ENCODE measurements around the gene SERPINB5. TPM values are rescaled to one million over a fixed set of nuclear protein-coding genes. Genes with fewer than 3 reads are reported as not detected.
"Not testable (repeated sequence)": the region's sequence is repeated elsewhere in the genome, so short reads cannot be mapped to it uniquely, and the experiment has no call there.

The SERPINB5 gene, protein sequence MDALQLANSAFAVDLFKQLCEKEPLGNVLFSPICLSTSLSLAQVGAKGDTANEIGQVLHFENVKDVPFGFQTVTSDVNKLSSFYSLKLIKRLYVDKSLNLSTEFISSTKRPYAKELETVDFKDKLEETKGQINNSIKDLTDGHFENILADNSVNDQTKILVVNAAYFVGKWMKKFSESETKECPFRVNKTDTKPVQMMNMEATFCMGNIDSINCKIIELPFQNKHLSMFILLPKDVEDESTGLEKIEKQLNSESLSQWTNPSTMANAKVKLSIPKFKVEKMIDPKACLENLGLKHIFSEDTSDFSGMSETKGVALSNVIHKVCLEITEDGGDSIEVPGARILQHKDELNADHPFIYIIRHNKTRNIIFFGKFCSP
- total RNA-seq: not detected

DNA sequence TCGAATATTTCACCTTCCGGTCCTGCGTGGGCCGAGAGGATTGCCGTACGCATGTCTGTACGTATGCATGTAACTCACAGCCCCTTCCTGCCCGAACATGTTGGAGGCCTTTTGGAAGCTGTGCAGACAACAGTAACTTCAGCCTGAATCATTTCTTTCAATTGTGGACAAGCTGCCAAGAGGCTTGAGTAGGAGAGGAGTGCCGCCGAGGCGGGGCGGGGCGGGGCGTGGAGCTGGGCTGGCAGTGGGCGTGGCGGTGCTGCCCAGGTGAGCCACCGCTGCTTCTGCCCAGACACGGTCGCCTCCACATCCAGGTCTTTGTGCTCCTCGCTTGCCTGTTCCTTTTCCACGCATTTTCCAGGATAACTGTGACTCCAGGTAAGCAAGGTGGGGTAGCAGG, at the start of gene SERPINB5:
TSS of gene SERPINB5 (plus strand) at position 291 of the 400 bp plus-strand sequence. CDS start 7,471 bp downstream, outside the sequence.
- DNase-seq: no peak

DNA sequence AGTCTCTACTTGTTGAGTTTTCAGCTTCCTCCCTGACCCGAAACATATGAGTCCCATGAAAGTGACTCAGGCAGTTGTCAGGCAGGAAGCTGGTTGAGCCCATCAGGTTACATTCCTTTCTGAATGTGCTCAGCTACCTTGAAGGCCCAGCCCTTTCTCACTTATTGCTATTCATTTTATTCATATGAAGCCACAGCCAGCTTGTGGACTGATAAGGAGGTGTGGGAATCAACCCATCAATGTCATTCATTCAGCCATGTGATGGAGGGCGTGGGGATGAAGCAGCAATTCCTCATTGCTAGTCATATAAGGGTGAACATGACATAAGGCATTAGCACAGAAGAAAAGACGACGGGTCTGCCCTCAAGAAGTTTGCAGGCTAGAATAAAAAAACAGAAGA, 49.2 kb upstream of the SERPINB5 start:
- DNase-seq: no peak

DNA sequence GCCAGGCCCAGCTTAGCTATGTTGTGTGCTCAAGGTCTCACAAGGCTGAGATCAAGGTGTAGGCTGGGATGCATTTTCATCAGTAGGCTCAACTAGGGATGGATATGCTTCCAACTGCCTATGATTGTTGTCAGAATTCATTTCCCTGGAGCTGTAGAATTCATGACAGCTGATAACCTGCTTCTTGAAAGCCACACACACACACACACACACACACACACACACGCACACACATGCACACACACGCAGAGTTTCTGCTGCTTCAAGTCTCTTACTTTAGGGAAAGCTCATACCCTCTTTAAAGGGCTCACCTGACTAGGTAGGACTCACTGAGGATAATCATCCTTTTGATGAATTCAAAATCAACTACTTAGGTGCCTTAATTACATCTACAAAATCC, 46.2 kb upstream of the SERPINB5 start:
- no peak for DNase-seq

DNA sequence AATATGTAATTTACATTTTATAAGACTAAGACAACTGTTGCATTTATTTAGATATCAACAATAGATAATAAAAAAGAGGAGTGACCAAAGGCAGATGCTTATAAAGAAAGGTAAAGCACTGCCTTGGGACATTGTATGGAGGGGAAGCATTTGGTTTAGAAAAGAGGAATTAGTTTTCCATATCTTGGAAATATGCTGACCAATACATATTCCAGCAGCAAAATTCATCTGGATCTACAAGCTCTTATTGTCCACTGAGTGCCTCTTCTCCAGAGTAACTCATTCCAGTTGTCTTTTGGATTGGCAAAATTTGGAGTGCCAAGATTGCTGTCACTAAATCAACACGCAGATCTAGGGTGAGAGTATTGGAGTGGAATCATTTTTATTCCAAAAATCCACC, 45.6 kb upstream of the SERPINB5 start:
- DNase-seq: no peak

DNA sequence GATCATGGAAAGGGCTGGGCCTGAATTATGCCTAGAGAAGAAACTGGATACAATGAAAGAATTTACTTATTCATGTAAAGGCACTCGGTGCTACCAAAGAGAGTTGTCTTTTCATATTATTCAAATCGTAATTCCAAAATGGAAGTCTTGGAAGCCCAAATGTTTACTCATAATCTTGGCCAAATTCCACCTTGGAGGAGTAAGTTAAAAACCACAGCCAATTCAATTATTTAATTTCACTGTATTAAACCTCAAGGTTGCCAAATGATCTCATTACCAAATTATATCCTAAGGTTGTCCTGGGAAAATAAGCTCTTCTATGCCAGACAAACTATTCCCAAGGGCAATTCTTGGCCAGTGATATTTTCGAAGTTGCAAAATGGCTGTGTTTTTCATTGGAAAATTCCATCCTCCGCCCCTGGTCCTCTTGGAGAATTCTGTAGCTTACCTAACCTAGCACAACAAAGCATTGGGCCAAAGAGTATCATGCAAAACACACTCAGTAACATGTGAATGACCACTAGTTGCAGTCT, 43.4 kb upstream of the SERPINB5 start:
- DNase-seq: no peak

DNA sequence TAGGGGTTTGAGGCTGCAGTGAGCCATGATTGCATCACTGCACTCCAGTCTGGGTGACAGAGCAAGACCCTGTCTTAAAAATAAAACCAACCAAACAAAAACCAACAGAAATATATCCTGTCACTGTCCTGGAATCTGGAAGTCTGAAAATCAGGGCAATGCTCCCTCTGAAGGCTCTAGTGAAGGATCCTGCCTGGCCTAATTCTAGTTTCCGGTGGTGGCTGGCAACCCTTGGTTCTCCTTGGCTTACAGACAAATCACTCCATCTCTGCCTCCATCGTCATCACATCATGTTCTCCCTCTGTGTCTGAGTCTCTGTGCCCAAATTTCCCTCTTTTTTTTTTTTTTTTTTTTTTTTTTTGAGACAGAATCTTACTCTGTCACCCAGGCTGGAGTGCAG, 38.6 kb upstream of the SERPINB5 start:
- no peak for DNase-seq

DNA sequence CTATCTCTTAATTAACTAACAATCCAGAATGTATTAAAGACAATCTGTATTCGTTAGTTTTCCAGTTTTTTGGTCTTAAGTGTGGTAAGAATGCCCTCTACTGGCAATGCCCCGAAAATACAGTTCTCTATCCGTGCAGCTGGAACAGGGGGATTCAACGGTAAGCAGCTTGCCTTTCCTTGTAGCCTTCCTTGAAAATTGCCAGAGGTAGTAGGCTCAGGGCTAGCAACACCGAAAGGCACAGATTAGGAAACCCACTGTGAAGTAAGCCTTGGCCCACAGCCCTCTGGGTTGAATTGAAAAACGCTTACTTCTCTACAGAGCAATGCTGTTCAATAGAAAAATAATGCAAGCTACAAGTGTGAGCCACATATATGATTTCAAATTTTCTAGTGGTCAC, 37.4 kb upstream of the SERPINB5 start:
- peak; percentile 25 for DNase-seq

DNA sequence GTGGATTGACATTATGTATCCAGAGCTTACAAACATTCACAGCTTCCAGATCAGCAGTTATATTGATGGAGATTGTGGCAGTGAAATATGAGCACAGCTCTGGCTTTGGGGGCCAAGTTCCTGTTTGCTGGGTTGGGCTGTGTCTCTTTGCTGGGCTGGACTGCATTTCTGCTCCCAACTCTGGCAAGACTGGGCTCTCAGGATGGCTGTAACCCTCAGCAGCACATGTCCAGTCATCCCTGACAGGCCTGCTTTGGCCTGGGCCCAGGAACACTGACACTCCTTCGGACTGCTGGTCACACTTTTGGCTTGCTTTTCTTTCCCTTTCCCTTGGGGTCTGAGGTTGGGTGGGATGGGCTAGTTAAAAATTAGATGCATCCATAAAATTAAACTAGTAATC, 36.5 kb upstream of the SERPINB5 start:
- no peak for DNase-seq

DNA sequence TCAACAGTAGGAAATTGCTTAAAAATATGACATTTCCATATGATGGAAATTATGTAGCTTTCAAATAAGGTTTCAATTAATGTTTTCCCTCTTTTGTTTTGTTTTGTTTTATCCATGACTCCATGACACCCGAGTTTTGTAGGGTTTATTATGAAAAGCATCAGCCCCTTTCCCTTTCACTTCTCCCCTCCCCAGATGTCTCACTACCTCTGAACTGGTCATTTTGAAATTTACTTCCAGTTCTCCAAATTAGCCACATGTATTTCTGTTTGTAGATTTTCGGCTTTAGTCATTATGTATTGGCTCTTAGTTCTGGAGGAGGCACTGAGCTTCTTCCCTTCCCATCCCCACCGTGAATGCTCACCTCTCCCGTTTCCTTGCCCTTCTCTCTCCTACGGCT, 35.9 kb upstream of the SERPINB5 start:
- no peak for DNase-seq

DNA sequence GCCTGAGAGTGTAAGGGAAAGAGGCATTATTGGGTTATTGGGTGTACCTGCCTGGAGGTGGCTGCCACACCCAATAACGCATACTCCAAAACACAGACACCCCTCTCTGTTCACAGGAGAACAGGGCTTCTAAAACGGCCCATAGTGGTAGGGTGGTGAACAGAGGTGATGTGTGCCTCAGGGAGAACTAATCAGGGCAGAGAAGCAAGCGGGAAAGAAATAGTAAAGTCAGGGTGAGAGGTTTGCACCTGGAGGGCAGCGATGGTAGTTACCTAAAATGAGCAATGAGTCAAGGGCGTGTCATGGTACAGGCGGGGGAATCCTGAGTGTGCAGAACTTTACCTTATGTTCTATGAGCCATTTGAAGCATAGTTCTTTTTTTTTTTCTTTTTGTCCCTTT, 32.9 kb upstream of the SERPINB5 start:
- DNase-seq: no peak

DNA sequence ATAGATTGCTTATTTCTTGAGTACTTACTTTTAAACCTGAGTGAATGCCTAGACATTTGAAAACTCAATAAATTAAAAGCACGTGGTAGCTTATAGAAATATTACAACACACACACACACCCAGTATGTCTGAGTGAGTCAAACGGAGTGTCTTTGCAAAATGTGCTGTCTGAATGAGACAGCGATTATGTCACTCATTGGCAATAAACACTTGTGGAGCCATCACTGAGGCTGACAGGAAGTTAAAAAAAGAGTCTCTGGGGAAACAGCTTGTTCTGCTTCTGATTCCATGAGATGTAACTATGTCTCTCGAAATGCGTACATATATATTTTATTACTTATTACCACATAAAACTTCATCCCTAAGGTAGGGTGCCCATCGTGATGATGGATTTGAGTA, 32.2 kb upstream of the SERPINB5 start:
- no peak for DNase-seq

DNA sequence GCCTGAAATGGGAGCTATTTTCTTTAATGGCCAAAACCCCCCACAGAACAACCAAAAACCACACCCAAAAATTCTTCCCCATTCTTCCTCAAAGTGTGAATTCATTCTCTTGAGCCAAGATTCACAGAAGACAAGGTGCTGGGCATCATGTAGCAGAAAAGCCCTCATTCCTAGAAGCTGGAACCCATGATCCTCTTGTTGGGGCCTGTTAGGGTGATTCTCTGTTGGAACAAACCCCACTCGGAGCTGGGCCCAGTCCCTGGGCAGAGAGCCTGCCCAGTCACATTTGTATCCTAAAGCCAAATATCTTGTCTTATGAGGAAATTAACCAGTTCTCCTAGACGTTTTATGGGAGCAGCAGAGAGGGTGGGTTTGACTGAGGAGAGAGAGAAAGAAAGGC, 31.7 kb upstream of the SERPINB5 start:
- no peak for DNase-seq

DNA sequence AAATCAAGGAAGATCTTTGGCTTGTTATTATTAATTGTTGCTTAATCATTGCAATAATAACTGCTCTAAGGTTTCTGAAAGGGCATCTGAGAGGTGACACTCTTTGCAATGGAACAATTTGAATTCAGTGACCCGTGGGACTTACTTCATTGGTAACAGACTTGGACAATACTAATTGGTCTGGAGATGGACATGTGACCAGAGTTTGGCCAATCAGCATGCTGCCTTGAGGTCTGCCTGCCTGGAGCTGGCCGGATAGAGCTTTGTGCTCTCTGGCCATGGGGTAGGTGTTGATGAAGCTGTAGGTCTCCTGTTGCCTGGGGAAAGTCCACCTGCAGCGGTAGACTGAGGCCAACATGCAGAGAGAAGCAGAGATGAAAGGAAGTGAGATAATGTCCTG, 30.5 kb upstream of the SERPINB5 start:
- no peak for DNase-seq

DNA sequence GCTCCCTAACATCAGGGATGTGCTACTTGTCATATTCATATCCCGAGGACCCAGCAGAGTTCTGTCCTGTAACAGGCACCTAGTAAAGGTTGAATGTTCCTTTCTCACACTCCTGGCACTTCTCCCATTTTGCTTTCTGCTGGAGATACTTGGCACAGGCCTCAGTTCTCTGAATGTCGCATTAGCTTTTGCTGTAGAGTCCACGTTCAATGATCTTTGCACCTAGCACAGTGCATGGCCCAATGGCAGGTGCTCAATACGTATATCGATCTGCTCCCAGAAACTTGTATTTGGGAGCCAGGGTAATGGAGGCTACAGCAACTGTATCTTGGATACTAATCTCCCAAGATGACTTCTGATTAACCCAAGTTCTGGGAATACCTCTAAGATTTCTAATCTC, 29.7 kb upstream of the SERPINB5 start:
- DNase-seq: no peak

DNA sequence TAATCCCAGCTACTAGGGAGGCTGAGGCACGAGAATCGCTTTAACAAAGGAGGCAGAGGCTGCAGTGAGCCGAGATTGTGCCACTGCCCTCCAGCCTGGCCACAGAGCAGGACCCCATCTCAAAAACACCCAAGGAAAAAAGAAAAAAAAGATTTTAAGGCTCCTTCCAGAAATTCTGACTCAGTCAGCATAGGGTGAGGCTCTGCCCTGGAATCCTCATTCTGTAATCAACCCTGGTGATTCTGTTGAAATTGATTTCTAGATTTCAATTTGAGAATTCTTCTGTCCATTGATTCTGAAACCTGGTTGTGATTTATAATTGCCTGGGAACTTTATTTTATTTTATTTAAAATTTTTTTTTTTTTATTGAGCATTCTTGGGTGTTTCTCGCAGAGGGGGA, 27.3 kb upstream of the SERPINB5 start:
- no peak for DNase-seq

DNA sequence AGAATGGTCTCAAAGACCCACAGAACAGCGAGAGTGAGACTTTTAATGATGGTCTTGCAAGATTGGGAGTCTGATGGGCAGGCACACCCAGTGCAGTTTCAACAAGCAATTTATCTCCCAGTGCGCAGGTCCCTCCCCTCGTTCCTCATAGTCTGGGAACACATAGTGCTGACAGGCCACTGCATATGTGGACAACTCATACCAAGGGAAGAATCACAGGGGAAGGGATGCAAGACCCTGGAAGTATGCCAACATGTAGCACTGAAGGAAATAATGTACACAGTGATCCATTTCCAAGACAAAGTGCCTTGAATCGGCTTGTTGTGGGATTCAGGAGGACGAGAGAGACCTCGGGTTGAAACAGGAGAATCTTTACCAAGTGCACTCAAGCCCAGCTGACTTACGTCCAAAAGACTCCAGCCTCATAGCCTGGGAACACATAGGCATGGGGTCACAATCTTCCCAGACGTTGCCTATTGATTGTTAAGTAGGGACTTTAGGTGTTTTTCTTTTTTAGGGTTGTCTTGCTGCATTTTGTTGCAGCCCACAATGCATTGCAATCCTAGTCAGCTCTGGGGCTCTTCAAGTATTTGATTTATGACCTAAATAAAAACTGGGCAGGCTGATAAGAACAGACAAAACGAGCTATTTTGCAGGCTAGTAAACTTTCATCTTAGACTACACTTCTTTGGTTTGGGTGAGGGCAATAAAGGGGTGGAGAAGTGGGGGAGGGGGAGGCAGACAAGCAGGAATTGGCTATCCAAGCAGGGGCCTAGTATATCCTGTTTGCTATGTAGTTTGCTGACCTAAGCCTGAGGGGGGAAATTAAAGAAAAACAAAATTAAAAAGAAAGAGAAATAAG, 24.7 kb upstream of the SERPINB5 start:
- DNase-seq: no peak

DNA sequence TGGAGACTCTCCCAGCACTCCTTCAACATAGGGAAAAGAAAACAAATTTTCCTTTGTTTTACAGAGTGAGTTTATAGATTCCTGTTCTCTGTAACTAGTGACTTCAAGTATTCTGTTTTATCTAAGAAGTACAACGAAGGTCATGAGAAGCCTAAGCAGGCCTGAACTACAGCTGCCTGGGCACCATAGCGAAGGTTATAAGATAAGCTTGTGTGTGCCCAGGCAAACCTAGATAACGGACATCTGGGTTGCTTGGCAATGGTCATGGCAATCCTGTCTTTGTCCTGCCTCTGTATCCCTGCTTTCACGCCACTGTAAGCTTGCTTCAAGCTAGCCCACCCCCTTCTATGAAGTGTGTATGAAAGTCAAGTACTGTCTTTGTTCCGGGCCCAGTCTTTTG, 24.0 kb upstream of the SERPINB5 start:
- not testable (repeated sequence) for DNase-seq

DNA sequence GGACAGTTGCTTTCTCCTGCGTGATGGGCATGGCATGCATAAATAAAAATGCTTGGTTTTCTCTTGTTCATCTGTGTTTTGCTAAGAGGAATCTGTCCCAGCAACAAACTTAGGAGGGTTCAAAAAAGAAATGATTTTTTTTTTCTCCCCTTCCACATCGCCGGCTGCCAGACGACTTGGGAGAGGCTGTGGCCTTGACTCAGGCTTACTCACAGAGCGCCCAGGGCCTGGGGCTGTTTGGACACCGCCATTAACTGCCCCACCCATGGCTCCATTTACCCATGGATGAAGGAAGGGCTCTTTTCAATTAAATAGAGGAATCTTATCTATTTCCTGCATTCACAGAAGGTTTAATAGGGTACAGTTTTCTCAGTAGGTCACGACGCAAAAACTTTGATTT, 22.3 kb upstream of the SERPINB5 start:
- DNase-seq: no peak

DNA sequence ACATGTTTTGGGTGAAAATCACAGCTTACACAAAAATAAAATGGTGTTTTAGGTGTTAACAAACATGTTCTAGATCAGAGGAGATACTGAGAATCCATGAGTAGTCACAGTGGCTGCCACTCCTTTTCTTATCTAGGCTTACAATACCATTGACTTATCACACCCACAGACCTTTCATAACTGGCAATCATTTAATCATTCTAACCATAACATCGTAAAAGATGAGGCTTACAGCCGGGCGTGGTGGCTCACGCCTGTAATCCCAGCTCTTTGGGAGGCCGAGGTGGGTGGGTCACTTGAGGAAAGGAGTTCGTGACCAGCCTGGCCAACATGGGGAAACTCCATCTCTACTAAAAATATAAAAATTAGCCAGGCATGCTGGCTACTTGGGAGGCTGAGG, 18.8 kb upstream of the SERPINB5 start:
- DNase-seq: no peak

DNA sequence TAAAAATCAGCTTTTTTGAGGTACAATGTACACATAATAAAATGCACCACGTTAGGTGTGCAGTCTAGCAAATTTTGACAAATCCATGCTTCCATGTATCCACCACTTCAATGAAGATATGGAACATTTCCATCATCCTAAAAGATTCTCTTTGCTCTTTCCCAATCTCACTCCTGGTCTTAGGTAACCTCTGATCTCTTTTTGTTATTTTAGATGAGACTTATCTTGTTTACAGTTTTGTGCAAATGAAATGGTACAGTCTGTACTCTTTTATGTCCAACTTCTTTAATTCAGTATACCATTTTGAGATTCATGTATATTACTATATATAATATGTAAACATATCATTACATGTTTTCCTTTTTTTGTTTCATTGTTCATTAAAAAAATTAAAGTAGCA, 16.3 kb upstream of the SERPINB5 start:
- no peak for DNase-seq

DNA sequence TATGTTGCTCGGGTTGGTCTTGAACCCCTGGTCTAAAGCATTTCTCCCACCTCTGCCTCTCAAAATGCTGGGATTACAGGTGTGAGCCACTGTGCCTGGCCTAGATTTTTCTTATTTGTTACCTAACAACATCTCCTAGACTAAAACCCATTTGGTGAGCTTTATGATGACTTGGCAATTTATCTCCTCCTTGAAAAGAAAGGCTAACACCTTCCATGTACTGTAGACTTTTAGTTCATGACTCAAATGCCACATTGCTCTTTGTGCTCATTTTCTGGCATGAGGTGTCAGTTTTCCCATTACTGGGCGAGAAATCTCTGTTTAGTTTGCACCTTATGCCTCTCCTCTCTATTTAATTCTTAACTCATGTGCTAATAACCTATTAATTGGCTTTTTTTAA, 12.3 kb upstream of the SERPINB5 start:
- DNase-seq: no peak

DNA sequence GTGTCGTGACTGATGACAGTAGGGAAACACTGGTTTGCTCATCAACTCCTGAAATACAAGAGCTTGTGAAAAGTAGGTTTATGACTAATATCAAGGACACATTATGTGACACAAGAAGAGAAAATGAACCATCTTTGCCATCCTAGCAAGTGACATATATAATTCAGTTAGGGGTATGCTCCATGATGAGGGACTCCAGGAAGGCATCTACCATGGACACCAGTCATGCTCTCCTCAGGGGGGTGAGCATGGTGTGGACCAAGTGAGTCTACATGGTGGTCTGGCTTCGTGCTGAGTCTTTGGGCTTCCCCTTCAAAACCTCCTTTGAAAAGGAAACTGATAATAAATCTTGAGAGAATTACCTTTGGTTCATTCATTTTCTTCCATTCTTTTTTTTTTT, 11.7 kb upstream of the SERPINB5 start:
- no peak for DNase-seq

DNA sequence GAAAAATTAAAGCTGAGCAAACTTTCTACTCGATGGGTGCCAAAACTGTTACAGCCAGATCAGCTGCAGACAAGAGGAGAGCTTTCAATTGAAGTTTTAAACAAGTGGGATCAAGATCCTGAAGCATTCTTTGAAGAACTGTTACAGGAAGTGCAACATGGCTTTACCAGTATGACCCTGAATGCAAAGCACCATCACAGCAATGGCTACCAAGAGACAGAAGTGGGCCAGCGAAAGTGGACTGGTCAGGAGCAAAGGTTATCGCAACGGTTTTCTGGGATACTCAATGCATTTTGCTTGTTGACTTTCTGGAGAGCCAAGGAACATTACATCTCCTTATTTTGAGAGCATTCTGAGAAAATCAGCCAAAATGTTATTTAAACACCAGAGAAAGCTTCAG, 9.1 kb upstream of the SERPINB5 start:
- DNase-seq: no peak

DNA sequence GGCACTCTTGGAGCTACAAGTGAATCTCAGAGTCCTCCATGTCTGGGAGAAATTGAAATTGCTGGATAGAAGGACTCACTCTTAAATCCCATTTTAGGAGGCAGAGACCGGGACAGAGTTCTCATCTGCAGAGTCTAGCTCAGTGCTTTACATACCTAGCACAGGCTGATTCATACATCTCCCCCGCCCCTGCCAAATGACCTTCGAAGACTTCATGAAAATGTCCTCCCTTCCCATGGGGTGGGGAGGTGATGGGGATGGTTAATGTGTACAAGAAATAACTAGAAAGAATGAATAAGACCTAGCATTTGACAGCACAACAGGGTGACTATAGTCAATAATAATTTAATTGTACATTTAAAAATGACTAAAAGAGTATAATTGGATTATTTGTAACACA, 8.2 kb upstream of the SERPINB5 start:
- DNase-seq: no peak

All from effector CD4-positive, alpha-beta T cell (primary cell).